ENCODE data around the gene VAMP7. TPM values are rescaled to one million over a fixed set of nuclear protein-coding genes. Genes with fewer than 3 reads are reported as not detected.
A peak's percentile ranks its signal among the peaks of the same experiment; 100 is the strongest.

The VAMP7 gene
- total and polyA plus RNA-seq, 9 of the 15 experiments (the other 6 are each of a cell fraction or from before 2014, with no cell fraction given): 38.4 to 100 (median 67.7) TPM

GRCh38 chrX:155893521-155893920 lies 12.4 kb downstream of the VAMP7 start (continued):
- no peak for TF ChIP-seq ATF4 (CRISPR knock-in tag; IDR thresholded peaks at IDR 0.05)
- TF ChIP-seq TAF7 (tag; IDR thresholded peaks at IDR 0.05): no peak
- no peak for TF ChIP-seq KDM2B (CRISPR knock-in tag; IDR thresholded peaks at IDR 0.05)
- TF ChIP-seq IRF1 (CRISPR knock-in tag; IDR thresholded peaks at IDR 0.05; ENCODE audit: borderline replicate concordance): no peak
- TF ChIP-seq MTA3 (IDR thresholded peaks at IDR 0.05; ENCODE audit: borderline replicate concordance): no peak; the same call in 1 of the 2 replicates
- TF ChIP-seq RNF2 (IDR thresholded peaks at IDR 0.05): no peak
- peak; percentile 51; the same call in 1 of the 2 replicates for TF ChIP-seq CTBP1 (IDR thresholded peaks at IDR 0.05; ENCODE audit: borderline replicate concordance)
- no peak for TF ChIP-seq HDAC6 (IDR thresholded peaks at IDR 0.05; ENCODE audit: low read depth, low read length)
- no peak for TF ChIP-seq ZBTB49 (CRISPR knock-in tag; IDR thresholded peaks at IDR 0.05; ENCODE audit: borderline replicate concordance)
- no peak for TF ChIP-seq MTA2 (IDR thresholded peaks at IDR 0.05; ENCODE audit: low read depth)
- TF ChIP-seq EP300 (IDR thresholded peaks at IDR 0.05; ENCODE audit: low read length): peak; percentile 53; the same call in 1 of the 2 replicates
- no peak for TF ChIP-seq KLF13 (tag; IDR thresholded peaks at IDR 0.05; ENCODE audit: borderline replicate concordance, low read depth)
- TF ChIP-seq MECOM (CRISPR knock-in tag; IDR thresholded peaks at IDR 0.05): no peak
- TF ChIP-seq ZBTB12 (CRISPR knock-in tag; IDR thresholded peaks at IDR 0.05): no peak
- no peak for TF ChIP-seq ZBTB8A (IDR thresholded peaks at IDR 0.05; ENCODE audit: partially characterized antibody)
- TF ChIP-seq ZNF592 (IDR thresholded peaks at IDR 0.05): no peak; the same call in 1 of the 2 replicates
- TF ChIP-seq ZNF282 (CRISPR knock-in tag; IDR thresholded peaks at IDR 0.05): no peak
- no peak for TF ChIP-seq JUNB (CRISPR knock-in tag; conservative IDR thresholded peaks at IDR 0.05)
- no peak for TF ChIP-seq MAX (CRISPR knock-in tag; IDR thresholded peaks at IDR 0.05)
